Prostate gland (tissue), 2 donors: Measurements from ENCODE around the gene NEK1. TPM values are rescaled to one million over a fixed set of nuclear protein-coding genes. Genes with fewer than 3 reads are reported as not detected.
"Not testable (repeated sequence)": the region's sequence is repeated elsewhere in the genome, so short reads cannot be mapped to it uniquely, and the experiment has no call there.

Source experiments
- DNase-seq: peaks from one replicate; pipeline ENCODE4 v3.0.0-alpha.2; 2019; ENCODE audit warnings: low spot score
- H3K27ac ChIP-seq, 2 donors: fragments of 200-600 bp; sonication (generic); 2 replicates each; pipeline ENCODE4 v1.5.1; 2017 to 2019
- H3K27me3 ChIP-seq: fragments of 200-600 bp; sonication (generic); replicated peaks from 2 replicates; pipeline ENCODE4 v1.5.1; 2019; ENCODE audit not compliant: insufficient read depth
- H3K36me3 ChIP-seq, 2 donors: fragments of 200-600 bp; sonication (generic); 1 replicate in 1 of 2; 2 replicates in 1 of 2; pipeline versions ENCODE4 v1.5.1 to v1.8.1; 2017 to 2019
- H3K4me1 ChIP-seq: fragments of 200-600 bp; sonication (generic); replicated peaks from 2 replicates; pipeline ENCODE4 v1.5.1; 2019
- H3K4me3 ChIP-seq, 2 donors: fragments of 200-600 bp; sonication (generic); 2 replicates each; pipeline ENCODE4 v1.5.1; 2017 to 2019
- H3K9me3 ChIP-seq: fragments of 200-600 bp; sonication (generic); 2 replicates; pipeline ENCODE4 v1.5.1; 2017
- POLR2A ChIP-seq: fragments of 450-650 bp; IDR thresholded peaks from one replicate; pipeline ENCODE4 v1.6.1; 2016; ENCODE audit warnings: antibody characterized with exemption, mild to moderate bottlenecking
- POLR2AphosphoS5 ChIP-seq: sonication (generic); formaldehyde crosslinking; IDR thresholded peaks from one replicate; pipeline ENCODE4 v1.6.1; 2017; ENCODE audit warnings: antibody characterized with exemption
- WGBS: methylation state at CpG from one replicate; pipeline ENCODE4 v1.1.5; 2018; 5-methylcytosine and 5-hydroxymethylcytosine counted together
- intact Hi-C: fragments of 100-400 bp; cut with DNase I; formaldehyde crosslinking; loops from one replicate; pipeline ENCODE4 v1.14.2; 2022
- total RNA-seq, 2 donors: library from RNA; depleted of rRNA; stranded (reverse); fragments of >200 nt; gene quantifications; one replicate each; pipeline ENCODE4 v1.1.0, GENCODE V29; 2016
- TF ChIP-seq, protein P1 (sequence below), 4 experiments: fragments of 200-600 bp in 2 of 4; fragments of 450-650 bp in 2 of 4; sonication (generic) in 2 of 4; IDR thresholded peaks; 1 replicate in 3 of 4; 2 replicates in 1 of 4; pipeline ENCODE4 v1.5.1; 2016 to 2019; ENCODE audit warnings: antibody characterized with exemption in 4 of 4, mild to moderate bottlenecking in 2 of 4, moderate library complexity in 2 of 4

Gene NEK1
- total RNA-seq, 2 donors from 2014 or later = 5.0 to 17.6 TPM

DNA sequence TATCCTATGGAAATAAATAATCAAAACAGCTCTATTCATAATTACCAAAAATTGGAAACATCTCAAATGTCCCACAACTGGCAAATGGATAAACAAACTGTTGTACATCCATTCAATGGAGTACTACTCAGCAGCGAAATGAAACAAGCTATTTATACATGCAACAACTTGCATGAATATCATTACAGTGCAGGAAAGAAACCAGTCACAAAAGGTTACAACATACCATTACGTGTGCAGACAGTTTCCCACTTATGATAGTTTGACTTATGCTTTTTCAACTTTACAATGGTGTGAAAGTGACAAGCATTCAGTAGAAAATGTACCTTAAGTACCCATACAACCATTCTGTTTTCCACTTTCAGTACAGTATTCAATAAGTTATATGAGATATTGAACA lies 82.3 kb downstream of the NEK1 start:
- H3K4me3 ChIP-seq = no peak overlapping the region
- TF ChIP-seq, protein P1, sequence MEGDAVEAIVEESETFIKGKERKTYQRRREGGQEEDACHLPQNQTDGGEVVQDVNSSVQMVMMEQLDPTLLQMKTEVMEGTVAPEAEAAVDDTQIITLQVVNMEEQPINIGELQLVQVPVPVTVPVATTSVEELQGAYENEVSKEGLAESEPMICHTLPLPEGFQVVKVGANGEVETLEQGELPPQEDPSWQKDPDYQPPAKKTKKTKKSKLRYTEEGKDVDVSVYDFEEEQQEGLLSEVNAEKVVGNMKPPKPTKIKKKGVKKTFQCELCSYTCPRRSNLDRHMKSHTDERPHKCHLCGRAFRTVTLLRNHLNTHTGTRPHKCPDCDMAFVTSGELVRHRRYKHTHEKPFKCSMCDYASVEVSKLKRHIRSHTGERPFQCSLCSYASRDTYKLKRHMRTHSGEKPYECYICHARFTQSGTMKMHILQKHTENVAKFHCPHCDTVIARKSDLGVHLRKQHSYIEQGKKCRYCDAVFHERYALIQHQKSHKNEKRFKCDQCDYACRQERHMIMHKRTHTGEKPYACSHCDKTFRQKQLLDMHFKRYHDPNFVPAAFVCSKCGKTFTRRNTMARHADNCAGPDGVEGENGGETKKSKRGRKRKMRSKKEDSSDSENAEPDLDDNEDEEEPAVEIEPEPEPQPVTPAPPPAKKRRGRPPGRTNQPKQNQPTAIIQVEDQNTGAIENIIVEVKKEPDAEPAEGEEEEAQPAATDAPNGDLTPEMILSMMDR (IDR thresholded peaks at IDR 0.05) = no peak
- TF ChIP-seq POLR2A (no peak), POLR2AphosphoS5 (no peak)
- H3K4me1 ChIP-seq = no peaks in the 10 kb centered on the region
- H3K27ac ChIP-seq = no peak overlapping the region
- intact Hi-C loops = no loop called here
- no peaks in the 10 kb centered on the region for H3K9me3 ChIP-seq
- DNase-seq = no peak
- no peaks in the 10 kb centered on the region for H3K27me3 ChIP-seq
- 62% methylated on average over 2 of the region's 2 CpGs for WGBS
- H3K36me3 ChIP-seq = no peaks in the 10 kb centered on the region

DNA sequence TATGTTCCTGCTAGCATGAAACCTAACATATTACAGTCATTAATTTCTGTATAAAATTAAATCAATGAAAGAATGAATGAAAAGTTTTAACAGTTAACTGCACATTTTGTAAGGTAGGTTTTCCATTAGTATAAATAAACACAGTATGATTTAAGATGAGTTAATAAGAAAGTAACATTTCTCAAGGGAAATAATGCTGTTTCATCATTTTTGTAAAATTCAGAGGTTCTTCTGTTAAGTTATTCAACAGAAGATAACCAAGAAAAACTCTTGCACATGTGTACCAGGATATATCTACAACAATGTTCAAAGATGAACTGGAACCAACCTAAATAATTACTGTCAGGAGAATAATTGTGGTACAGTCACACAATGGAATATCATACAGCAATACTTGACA lies 88.6 kb downstream of the NEK1 start:
- no peaks in the 10 kb centered on the region for H3K27me3 ChIP-seq

DNA sequence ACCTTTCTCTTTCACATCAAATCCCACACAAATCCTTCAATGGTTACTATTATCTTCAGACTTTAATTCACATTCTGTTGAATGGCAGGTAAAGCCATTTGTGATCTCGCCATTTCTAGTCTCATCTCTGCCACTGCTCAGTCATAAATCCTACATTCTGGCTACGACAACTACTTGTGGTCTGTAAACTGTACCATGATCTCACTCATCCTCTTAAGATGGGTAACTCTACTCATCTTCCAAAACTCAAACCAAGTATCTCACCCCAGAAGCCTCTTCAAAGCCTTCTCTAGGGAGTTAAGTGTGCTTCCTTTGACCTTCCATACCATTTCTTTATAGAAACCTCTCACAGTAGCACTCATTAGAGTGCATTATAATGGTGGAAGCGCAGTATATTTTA lies 101.8 kb downstream of the NEK1 start:
- DNase-seq = no peak
- no peaks in the 10 kb centered on the region for H3K9me3 ChIP-seq
- no peak overlapping the region for H3K27ac ChIP-seq
- no peak overlapping the region for H3K4me3 ChIP-seq
- H3K36me3 ChIP-seq = no peaks in the 10 kb centered on the region
- intact Hi-C loops = no loop called here
- TF ChIP-seq, protein P1 (IDR thresholded peaks at IDR 0.05) = no peak
- TF ChIP-seq POLR2A (no peak), POLR2AphosphoS5 (no peak)
- WGBS = 98% methylated on average over 3 of the region's 3 CpGs
- no peaks in the 10 kb centered on the region for H3K4me1 ChIP-seq
- H3K27me3 ChIP-seq = no peaks in the 10 kb centered on the region

More for the DNA sequence above, 88.6 kb downstream of the NEK1 start:
- no peaks in the 10 kb centered on the region for H3K36me3 ChIP-seq
- no peak overlapping the region for H3K4me3 ChIP-seq
- intact Hi-C loops = no loop called here
- no peaks in the 10 kb centered on the region for H3K9me3 ChIP-seq
- H3K4me1 ChIP-seq = no peaks in the 10 kb centered on the region
- no peak overlapping the region for H3K27ac ChIP-seq
- TF ChIP-seq POLR2A (no peak), POLR2AphosphoS5 (no peak)
- TF ChIP-seq, protein P1 (IDR thresholded peaks at IDR 0.05) = no peak
- no peak for DNase-seq

DNA sequence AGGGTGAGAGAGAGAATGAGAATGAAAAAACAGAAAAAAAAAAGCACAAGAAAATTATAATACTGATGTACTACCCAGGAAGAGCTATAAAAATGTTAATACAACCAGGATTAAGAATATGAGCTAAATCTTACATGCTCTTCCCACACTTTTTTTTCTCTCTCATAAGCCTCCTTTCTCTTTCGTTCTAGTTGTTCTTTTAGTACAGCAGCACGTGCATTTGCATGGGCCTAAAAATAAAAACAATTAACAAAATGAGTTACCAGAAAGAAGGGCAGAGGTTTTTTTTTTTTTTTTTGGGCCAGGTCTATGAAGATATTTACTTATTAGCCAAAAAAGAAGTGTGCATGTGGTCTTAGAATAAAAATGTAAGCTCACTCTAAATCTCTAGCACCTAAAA lies 105.5 kb downstream of the NEK1 start:
- Histone ChIP-seq H3K36me3 (no peaks in the 10 kb centered on the region), H3K9me3 (no peaks in the 10 kb centered on the region), H3K27ac (no peak overlapping the region), H3K4me1 (no peaks in the 10 kb centered on the region), H3K27me3 (no peaks in the 10 kb centered on the region), H3K4me3 (no peak overlapping the region)
- intact Hi-C loops = no loop called here
- no peak for DNase-seq
- TF ChIP-seq POLR2A (no peak), POLR2AphosphoS5 (no peak)
- TF ChIP-seq, protein P1 (IDR thresholded peaks at IDR 0.05) = no peak
- WGBS = 90% methylated on average over 2 of the region's 2 CpGs

DNA sequence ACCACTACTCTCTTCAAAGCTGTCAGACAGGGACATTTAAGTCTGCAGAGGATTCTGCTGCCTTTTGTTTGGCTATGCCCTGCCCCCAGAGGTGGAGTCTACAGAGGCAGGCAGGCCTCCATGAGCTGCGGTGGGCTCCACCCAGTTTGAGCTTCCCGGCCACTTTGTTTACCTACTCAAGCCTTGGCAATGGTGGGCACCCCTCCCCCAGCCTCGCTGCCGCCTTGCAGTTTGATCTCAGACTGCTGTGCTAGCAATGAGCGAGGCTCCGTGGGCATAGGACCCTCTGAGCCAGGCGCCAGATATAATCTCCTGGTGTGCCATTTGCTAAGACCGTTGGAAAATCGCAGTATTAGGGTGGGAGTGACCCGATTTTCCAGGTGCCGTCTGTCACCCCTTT lies 112.5 kb downstream of the NEK1 start:
- H3K4me3 ChIP-seq, H3K27me3 ChIP-seq, H3K36me3 ChIP-seq, DNase-seq, H3K4me1 ChIP-seq, H3K9me3 ChIP-seq, intact Hi-C loops, H3K27ac ChIP-seq: not testable (repeated sequence)
- 98% methylated on average over 11 of the region's 11 CpGs for WGBS

DNA sequence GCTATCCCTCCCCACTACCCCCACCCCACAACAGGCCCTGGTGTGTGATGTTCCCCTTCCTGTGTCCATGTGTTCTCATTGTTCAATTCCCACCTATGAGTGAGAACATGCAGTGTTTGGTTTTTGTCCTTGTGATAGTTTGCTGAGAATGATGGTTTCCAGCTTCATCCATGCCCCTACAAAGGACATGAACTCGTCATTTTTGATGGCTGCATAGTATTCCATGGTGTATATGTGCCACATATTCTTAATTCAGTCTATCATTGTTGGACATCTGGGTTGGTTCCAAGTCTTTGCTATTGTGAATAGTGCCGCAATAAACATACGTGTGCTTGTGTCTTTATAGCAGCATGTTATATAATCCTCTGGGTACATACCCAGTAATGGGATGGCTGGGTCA lies 118.1 kb downstream of the NEK1 start:
- H3K4me1 ChIP-seq, H3K27me3 ChIP-seq, H3K27ac ChIP-seq, intact Hi-C loops, H3K36me3 ChIP-seq, DNase-seq, H3K4me3 ChIP-seq, H3K9me3 ChIP-seq: not testable (repeated sequence)
- WGBS = 98% methylated on average over 3 of the region's 3 CpGs
